GM19328 (cell line): ENCODE data around the gene STX8.

ENCODE experiments used
- ATAC-seq: cut with Tn5 transposase; IDR thresholded peaks from one replicate; pipeline ENCODE4 v1.9.1; 2021; ENCODE audit warnings: mild to moderate bottlenecking, moderate library complexity; ENCODE audit not compliant: unreplicated experiment

Gene STX8

DNA sequence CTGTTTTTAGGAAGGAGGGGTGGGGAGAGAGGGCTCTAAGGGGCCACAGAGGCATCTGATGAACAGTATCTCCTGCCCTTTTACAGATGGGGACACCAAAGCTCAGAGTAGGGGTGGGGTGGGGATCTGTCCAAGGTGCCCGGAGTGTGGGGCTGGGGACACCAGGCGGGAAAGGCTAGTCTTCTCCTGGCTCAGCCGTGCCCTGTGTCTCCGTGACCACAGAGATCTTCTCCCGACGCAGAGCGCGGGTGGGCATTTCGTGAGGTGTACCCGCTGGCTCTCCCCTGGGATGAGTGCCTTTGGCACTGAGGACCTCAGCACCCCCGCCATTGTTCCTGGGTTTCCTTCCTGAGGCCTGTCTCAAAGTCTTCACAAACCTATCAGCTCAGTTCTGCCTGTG lies 344.8 kb downstream of the STX8 start:
- no peak for ATAC-seq

DNA sequence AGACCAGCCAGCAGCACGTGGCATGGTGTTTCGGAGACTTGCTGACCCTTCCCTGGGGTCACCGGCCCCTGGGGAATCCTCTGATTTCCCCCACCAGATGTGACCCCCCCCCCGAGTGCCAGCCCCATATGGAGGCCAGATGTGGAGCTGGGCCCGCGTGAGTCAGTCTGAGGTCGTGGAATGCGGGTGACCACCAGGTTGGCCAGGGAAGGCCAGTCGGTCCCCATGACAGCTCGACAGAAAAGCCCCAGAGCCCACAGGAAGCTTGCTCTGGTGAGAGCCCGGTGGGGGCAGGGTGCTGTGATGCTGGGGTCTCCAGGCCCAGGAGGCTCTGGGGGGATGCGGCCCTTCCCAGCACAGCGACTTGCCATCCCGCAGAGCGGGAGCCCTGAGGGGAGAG lies 345.3 kb downstream of the STX8 start:
- no peak for ATAC-seq

DNA sequence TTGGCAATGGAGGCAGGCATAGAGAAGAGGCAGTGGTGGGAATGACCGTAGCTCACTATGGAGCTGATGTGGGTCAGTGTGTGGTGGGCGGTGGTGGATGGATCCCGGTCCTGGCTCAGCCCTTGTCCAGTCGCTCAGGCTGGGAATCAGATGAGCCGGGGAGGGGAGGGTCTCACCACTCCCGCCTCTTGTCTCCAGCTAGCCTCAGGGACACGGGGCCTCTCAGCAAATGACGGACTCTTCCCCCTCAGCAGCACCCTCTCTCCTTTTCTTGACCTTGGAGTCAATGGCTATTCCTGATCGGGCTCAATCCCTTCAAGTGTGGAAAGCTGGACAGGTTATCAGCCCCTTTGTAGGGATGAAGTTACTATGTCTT lies 345.8 kb downstream of the STX8 start:
- no peak for ATAC-seq

DNA sequence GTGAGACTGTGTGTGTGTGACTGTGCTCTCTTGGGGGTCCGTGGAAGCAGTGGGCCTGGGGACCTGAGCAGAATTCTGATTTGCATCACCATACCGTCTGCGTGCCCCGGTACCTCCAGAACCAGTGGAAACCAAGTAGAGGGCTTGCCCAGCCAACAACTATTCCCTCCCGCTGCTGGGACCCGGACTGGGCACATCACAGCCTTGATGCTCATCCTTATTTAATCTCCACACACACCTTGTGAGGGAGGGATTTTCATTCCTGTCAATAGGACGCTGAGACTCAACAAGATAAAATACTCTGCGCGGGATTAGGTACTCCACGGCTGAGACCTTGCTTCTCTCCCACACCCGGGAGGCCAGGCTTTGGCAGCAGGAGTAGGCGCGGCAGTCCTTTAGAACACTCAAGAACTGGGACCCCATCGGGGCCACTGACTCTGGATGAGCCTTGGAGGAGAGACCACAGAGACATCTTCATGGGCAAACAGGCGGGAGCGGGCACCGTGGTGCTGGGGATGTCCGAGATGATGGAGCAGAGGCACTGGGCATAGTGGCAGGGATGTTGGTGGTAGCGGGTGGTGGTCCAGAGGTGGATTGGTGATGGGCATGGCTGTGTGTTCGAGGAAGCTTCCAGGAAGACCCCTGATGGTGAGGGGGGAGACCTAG lies 346.3 kb downstream of the STX8 start:
- ATAC-seq: no peak

DNA sequence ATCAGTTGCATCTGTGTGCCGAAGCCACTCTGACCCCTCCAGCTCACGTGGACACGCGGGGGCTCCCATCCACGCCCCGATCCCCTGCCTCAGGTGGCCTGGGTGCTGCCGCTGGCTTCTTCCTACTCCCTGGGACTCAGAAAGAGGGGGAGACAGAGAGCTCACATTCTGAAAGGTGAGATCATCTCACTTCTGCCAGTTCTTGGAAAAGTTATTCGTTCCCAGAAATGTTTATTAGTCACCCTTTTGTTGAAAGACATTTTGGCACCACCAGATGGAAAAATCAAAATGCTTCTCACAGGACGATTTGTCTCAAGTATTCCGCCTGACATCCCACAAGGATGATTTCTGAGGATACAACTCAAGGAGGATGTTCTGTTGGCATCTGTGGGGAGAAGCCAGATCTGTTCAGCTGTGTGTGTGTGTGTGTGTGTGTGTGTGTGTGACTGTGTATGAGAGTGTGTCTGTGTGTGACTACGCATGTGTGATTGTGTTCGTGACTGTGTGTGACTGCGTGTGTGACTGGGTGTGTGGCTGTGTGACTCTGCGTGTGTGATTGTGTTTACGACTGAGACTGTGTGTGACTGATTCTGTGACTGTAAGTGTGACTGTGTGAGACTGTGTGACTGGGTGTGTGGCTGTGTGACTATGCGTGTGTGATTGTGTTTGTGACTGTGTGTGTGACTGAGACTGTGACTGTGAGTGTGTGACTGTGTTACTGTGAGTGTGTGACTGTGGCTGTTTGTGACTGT lies 347.0 kb downstream of the STX8 start:
- ATAC-seq: no peak

DNA sequence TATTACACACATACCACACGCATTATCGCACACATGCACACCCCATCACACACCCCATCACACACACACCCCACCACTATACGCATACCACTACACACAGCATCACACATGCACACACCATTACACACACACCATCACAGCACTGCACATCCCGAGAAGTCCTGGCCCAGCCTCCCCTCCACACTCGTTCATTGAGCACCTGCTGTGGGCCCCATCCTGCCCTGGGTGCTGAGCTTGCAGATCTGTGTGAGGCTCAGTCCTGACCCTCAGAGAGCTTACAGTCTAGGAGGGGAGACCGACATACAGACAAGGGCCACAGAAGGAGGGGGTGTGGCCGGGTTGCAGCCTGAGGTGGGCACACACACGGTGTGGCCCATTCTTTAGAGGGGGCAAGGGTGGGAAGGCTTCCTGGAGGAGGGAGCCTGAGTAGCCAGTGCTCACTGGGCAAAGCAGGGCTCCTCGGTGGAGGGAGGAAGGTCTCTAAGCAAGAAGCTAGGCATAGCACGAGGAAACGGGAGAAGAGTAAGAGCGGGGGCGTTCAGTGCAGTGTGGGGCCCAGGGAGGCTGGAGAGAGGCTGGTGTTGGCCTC lies 347.7 kb downstream of the STX8 start:
- ATAC-seq: no peak

DNA sequence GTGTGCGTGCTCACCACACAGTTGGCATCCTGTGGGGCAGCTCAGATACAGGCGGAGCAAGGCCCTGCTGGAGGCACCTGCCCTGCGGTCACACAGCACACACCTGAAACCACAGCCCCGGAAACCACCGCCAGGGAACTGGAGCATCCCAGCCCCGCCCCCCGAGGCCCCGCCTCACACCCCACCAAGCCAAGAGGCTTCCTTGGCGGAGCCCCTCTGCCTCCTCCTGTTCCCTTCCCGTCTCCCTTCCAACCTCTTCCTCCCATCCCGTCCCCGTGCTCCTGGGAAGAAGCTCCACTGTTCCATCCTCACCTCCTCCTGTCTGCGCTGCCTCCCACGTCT lies 348.9 kb downstream of the STX8 start:
- no peak for ATAC-seq

DNA sequence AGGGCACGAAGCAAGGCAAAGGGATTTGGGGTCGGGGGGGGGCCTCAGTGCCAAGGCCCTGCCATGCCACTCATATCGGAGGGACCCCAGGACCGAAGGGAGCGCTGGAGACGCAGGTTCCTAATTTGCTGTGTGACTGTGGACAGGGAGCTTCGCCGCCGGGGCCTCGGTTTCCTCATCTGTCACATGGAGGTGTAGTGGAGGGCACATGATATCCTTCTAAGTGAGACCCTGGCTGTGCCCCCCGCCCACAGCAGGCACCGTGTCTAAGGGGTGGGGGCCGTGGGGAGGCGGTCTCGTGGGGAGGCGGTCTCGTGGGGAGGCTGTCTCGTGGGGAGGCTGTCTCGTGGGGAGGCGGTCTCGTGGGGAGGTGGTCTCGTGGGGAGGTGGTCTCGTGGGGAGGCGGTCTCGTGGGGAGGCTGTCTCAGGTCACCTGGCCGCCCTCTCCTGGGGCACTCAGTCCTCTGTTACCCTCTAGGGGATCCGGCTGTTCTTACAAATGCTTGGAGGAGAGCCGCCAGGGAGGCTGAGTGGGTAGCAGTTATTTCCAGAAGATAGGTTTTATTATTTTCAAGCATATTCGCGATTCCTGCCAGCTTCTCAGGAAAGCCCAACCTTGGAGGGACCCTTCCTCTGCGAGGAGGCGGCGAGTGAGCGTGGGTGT lies 349.4 kb downstream of the STX8 start:
- ATAC-seq: no peak

DNA sequence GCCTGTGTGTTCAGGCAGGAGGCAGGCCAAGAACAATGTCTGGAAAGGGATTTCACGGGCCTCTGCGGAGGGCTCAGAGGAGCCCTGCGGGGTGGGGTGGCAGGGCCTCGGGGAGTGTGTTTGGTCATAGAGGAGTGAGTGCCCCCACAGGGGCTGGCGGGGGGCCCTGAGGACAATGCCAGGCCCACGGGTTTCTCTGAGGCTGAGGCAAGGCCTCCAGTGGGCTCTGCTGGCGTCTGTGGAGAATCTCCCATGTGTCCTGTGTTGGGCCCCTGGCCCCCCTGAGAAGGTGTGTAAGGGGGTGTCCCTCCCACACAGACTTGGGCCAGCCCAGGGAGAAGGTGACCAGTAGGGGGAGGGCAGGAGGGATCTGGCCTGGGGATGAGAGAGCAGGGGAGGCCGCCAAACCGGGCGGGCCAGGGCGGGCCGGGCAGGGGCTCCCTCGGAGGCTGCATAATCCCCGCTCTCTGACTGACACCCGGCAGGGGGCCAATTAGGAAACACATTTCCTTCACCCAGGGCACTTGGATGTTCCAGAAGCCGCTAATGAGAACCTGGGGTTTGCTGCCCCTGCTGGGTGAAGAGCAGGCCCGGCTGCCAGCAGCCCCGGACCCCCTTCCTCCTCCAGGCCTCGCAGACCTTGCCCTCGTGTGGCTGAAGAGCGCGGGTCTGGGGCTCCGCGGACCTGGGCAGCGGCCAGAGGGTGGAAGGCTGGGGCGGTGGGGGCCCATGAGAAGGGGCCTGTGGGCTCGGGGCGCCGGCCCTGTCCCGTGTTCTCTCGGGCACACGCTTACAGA lies 350.1 kb downstream of the STX8 start:
- no peak for ATAC-seq

DNA sequence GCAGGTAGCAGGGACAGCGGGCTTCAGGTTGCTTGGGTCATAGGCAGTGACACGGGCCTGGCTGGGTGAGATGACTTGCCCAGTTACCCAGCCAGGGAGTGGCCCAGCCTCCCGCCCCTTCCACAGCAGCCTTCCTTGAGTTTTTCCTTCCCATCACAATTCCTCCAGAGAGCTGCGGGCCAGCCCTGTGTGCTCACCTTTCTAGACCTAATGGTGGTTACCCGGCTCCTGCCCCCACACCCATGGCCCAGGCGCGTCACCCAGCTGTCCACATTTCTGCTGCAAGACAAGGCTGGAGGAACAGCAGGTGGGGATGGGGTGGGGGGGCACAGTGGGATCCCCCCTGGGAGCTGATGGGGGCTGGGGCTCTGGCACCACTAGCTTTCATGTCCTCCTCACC lies 351.1 kb downstream of the STX8 start:
- no peak for ATAC-seq

DNA sequence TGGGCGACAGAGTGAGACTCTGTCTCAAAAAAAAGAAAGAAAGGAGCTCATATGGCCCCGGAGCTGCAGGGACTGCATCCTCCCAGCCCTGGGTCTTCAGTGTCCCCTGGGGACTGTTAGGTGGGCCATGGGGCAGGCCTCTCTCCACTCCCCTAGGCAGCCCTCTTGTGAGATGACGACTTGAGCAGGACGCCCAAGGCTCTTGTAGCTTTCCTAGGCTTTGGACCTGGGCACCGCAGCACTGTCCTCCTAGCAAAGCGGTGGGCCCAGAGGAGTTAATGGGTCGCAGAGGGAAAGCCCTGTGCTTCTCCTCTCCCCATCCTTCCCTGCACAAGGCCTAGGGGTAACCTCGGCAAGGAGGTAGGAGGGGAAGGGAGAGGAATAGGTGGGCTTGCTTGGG lies 352.1 kb downstream of the STX8 start:
- no peak for ATAC-seq

DNA sequence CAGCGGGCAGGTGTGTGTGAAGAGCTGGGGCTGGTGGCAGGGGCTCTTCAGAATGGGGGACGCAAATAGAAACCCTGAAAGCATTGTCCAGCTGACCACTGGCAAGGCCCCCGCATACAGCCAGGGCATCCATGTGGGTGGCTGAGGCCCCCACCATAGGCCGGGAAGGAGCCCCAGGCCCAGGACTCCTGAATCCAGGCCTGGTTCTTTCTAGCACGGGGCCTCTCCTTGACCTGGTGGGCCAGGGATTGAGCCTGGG lies 353.8 kb downstream of the STX8 start:
- ATAC-seq: no peak

DNA sequence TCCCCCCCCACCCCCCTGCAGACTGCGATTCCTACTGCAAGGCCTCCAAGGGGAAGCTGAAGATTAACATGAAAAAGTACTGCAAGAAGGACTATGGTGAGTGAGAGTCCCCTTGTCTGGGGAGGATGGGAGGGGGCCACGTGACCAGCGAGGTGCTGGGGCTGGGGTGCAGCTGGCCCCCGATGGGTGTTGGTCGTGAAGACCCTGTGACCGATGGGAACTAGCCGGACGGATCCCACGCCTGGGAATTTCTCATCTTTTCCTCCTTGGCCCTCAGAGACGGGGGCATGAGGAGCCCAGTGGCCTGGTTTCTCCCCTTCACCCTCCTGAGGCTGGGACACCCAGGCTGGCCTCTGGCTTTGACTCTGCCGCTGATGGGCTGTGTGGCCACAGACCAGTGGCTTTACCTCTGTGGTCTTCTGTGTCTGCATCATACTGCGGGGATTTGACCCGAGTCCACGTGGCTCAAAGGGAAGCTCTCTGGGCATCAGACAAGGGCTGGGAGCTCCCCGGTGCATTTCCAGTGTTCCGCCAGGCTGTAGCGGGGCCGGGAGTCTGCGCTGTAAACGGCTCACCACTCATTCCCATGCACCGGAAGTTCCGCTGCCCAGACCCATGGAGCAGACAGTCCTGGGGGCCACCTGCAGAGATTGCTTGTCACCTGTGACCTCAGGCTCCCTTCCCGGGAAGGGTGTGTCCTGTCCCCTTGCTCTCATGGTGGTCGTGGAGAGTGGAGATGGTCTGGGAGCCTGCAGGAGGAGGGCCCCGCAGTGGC lies 354.3 kb downstream of the STX8 start:
- no peak for ATAC-seq

DNA sequence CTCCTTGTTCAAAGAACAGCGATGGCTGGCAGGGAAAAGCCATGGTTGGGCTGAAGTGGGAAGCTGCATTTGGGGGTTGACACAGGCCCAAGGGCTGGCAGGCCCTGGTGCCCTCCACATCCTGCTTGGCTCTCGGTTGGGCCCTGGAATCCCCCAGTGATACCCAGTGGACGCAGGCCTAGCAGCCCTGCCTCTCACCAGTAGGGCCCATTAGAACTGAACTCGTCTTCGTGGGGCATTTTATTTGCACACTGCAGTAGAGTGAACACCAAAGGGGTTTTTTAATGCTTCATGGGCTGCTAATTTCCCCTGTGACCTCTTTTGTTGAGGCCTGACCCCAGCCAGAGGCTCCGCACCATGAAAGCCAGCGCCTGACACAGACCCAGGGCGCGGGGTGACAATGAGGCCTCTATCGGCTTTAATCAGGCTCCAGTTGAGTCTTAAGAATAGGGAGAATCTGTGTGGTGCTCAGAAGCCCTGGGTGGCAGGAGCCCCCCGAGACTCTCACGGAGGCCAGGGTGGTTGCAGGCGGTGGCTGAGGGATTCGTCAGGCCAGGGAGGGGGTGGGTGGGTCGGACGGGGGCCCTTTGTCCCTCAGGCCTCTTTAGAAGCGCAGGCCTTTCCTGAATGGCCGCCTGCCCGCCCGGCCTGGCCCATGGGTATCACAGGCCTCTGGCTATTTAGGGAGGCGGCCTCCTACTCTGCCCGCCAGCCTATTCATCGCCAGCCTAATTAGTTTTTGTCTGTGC lies 355.0 kb downstream of the STX8 start:
- ATAC-seq: no peak

DNA sequence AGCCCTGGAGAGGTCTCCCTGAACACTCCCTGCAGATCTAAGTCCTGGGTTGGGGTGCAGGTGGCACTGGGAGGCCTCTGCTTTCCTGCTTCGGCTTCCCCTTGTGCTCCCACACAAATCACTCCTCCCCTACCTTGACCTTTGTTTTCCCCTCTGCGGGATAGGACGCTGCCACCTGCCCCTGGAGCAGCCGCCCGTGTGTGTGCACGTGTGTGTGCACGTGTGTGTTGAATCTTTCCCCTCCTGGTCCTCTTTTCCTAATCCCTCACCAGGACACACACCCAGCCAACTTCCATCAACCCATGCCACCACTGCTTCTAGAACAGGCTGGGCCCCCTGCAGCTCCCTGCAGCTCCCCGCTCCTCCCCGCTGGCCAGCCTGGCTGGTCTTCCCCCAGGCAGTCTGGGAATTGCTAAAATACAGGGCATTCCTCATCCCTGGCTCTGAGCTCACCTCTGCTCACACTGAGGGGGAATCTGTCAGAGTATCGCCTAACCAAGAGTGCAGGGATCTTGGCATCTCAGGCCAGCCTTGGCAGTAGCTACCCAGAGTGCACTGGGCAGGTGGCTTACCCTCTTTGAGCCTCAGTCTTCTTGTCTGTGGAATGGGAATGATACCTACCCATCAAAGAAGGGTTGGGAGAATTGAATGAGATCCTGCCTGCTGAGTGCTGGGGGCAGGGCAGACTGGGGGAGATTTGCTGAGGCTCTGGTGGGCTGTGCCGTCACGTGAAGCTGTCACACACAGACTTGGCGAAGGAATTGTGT lies 355.8 kb downstream of the STX8 start:
- no peak for ATAC-seq

DNA sequence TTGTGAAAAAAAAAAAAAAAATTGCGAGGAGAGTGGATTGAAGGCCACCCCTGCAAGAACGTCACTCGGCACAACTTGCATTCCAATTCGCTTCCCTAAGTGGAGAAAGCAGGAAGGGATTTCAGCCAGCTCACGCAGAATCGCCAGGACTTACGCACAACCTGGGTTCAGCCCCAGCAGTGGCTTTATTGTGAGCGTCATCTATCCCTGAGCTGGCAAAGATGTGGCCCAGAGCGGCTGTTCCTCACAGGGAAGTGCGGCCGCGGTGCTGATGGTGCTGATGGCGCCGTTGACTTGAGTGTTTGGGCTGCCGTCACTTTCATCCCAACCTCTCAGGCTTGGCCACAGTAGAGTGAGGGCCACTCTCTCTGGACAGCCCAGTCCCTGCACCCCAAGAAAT lies 356.7 kb downstream of the STX8 start:
- no peak for ATAC-seq

DNA sequence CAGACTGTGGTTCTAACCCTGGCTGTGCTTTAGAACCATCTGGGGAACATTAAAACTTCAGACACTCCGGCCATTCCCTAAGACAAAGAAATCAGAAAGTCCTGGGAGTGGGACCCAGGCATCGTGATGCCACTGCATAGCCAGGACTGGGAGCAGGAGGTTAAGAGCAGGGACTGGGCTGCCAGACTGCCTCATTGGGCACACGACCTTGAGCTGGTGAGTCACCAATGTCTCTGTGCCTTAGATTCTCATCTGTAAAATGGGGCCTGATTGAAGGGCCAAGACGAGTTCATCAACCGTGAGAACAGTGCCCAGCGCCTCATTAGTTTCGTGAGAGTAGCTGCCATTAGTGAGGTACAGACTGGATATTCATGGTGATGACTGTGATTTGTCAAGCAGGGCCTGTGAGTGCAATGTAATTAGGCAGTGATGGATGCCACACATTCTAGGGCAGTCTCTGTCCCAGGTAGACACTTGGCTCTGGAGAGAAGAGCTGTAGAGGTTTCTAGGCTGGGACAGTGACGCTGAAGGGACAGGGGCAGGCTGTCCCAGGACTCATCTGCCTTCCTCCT lies 357.5 kb downstream of the STX8 start:
- no peak for ATAC-seq

DNA sequence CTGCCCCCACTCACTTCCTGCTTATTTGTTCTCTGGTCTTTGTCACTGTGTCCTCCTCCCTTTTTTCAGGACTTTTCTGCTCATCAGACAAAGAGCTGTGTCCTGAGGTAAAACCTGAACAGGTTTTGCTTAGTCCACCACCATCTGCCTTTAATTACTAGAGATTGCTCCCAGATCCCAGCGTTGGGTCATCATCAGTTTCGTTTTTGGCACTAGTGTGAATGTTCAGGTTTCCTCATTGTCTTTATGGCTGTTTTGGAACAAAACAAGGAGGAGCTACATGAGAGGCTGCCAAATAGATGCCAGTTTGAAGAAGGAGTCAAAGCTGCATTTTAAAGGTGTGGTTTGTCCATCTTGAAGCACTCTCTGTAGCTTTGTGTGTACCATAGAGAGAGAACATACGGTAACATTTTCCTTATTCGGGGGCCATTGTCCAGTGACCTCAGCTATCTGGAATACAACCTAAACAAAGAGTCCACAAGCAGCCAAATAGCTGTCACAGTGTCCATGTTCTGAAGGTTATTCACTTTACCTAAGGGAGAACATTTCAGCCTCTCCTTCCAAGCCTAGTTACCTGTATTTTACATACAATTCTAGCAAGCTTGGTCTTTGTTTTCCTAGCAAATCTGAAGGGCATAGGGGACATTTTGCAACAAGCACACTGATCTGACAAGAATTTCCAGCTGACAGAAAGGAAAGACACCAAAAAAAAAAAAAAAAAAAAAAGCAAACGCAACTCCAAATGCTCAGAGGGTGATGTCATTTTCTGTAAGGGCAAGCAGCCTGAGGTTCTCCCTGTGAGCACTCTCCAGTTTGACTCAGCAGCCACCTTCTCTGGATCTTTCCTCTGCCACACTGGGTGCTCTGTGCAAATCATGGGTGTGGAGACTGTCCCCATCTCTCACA lies 358.2 kb downstream of the STX8 start:
- ATAC-seq: no peak
